HEK293 (cell line): ENCODE data around the gene PLCE1.

Experiments
- CTCF ChIA-PET: fragments of 350-600 bp; formaldehyde crosslinking; extraction: SDS; loops from one replicate; lab custom pipeline; 2021; ENCODE audit warnings: antibody characterized with exemption; lab: Yijun Ruan, JAX
- POLR2A ChIA-PET: fragments of 300-600 bp; formaldehyde crosslinking; extraction: SDS; loops from one replicate; lab custom pipeline; 2020; ENCODE audit warnings: antibody characterized with exemption, inconsistent platforms; lab: Yijun Ruan, JAX
- H3K27ac ChIP-seq: fragments of 200-500 bp; sonication (Bioruptor generic); 2 replicates; pipeline ENCODE4 v1.5.1; 2014; ENCODE audit warnings: low read depth, low read length, control low read depth, inconsistent platforms; ENCODE audit errors: extremely low read depth
- H3K36me3 ChIP-seq, 2 experiments: fragments of 200-500 bp in 1 of 2; sonication (Bioruptor generic) in 1 of 2; 1 replicate in 1 of 2; 2 replicates in 1 of 2; pipeline ENCODE4 v1.5.1; 2014 to 2017; ENCODE audit warnings: inconsistent platforms in 2 of 2, low read length in 2 of 2; ENCODE audit not compliant: control insufficient read depth in 2 of 2, insufficient read depth in 1 of 2
- H3K4me1 ChIP-seq: fragments of 200-500 bp; sonication (Bioruptor generic); 2 replicates; pipeline ENCODE4 v1.5.1; 2014; ENCODE audit warnings: mild to moderate bottlenecking, low read length, inconsistent platforms; ENCODE audit not compliant: control insufficient read depth, insufficient read depth
- H3K4me3 ChIP-seq: 2 replicates; pipeline ENCODE4 v1.5.1; 2011; ENCODE audit warnings: low read depth, mild to moderate bottlenecking, control low read depth, low read length, moderate library complexity
- H3K9me3 ChIP-seq: fragments of 200-500 bp; sonication (Bioruptor generic); 2 replicates; pipeline ENCODE4 v1.5.1; 2014; ENCODE audit warnings: low read depth, low read length, inconsistent platforms; ENCODE audit not compliant: control insufficient read depth, insufficient read depth
- HOXA7 ChIP-seq: sonication (generic); formaldehyde crosslinking; IDR thresholded peaks from 2 replicates; pipeline ENCODE4 v1.8.1; 2022; ENCODE audit warnings: missing genetic modification reagents, borderline replicate concordance
- HOXC10 ChIP-seq: sonication (generic); formaldehyde crosslinking; IDR thresholded peaks from 2 replicates; pipeline ENCODE4 v1.8.1; 2023; ENCODE audit warnings: mild to moderate bottlenecking, missing genetic modification reagents
- KLF17 ChIP-seq: fragments of 450-650 bp; formaldehyde crosslinking; IDR thresholded peaks from 2 replicates; pipeline ENCODE4 v1.5.1; 2016; ENCODE audit warnings: missing biosample characterization, missing genetic modification characterization
- PATZ1 ChIP-seq: fragments of 450-650 bp; formaldehyde crosslinking; IDR thresholded peaks from 2 replicates; pipeline ENCODE4 v1.5.1; 2016; ENCODE audit warnings: missing biosample characterization, missing genetic modification characterization
- SCRT1 ChIP-seq: fragments of 450-650 bp; formaldehyde crosslinking; IDR thresholded peaks from 2 replicates; pipeline ENCODE4 v1.5.1; 2016; ENCODE audit warnings: missing biosample characterization, missing genetic modification characterization, borderline replicate concordance
- TCF7L2 ChIP-seq: IDR thresholded peaks from 2 replicates; pipeline ENCODE4 v1.6.1; 2011; ENCODE audit warnings: low read depth, mild to moderate bottlenecking, inconsistent platforms, low read length, moderate library complexity, borderline replicate concordance
- ZBTB10 ChIP-seq: fragments of 450-650 bp; formaldehyde crosslinking; IDR thresholded peaks from 2 replicates; pipeline ENCODE4 v1.5.1; 2016; ENCODE audit warnings: missing biosample characterization, missing genetic modification characterization
- ZBTB17 ChIP-seq: fragments of 450-650 bp; formaldehyde crosslinking; IDR thresholded peaks from 2 replicates; pipeline ENCODE4 v1.5.1; 2016; ENCODE audit warnings: missing biosample characterization, missing genetic modification characterization
- ZNF112 ChIP-seq: fragments of 450-650 bp; formaldehyde crosslinking; IDR thresholded peaks from 2 replicates; pipeline ENCODE4 v1.5.0; 2017; ENCODE audit warnings: missing biosample characterization, missing genetic modification characterization
- ZNF114 ChIP-seq: fragments of 450-650 bp; formaldehyde crosslinking; IDR thresholded peaks from 2 replicates; pipeline ENCODE4 v1.5.0; 2017; ENCODE audit warnings: missing biosample characterization, missing genetic modification characterization
- ZNF132 ChIP-seq: fragments of 450-650 bp; formaldehyde crosslinking; IDR thresholded peaks from 2 replicates; pipeline ENCODE4 v1.5.1; 2017; ENCODE audit warnings: missing biosample characterization, missing genetic modification characterization, borderline replicate concordance
- ZNF140 ChIP-seq: fragments of 450-650 bp; formaldehyde crosslinking; IDR thresholded peaks from 2 replicates; pipeline ENCODE4 v1.5.1; 2016; ENCODE audit warnings: missing biosample characterization, missing genetic modification characterization
- ZNF184 ChIP-seq: fragments of 450-650 bp; IDR thresholded peaks from 2 replicates; pipeline ENCODE4 v1.5.1; 2018; ENCODE audit warnings: missing biosample characterization, mild to moderate bottlenecking, missing genetic modification characterization
- ZNF223 ChIP-seq: fragments of 450-650 bp; formaldehyde crosslinking; IDR thresholded peaks from 2 replicates; pipeline ENCODE4 v1.5.1; 2016; ENCODE audit warnings: missing biosample characterization, missing genetic modification characterization
- ZNF292 ChIP-seq: fragments of 450-650 bp; formaldehyde crosslinking; IDR thresholded peaks from 2 replicates; pipeline ENCODE4 v1.5.1; 2016; ENCODE audit warnings: low read depth, missing biosample characterization, missing genetic modification characterization, borderline replicate concordance
- ZNF302 ChIP-seq: fragments of 450-650 bp; formaldehyde crosslinking; IDR thresholded peaks from 2 replicates; pipeline ENCODE4 v1.5.1; 2016; ENCODE audit warnings: missing biosample characterization, missing genetic modification characterization, low read depth
- ZNF335 ChIP-seq: fragments of 450-650 bp; formaldehyde crosslinking; conservative IDR thresholded peaks from 2 replicates; pipeline ENCODE4 v1.5.1; 2016; ENCODE audit warnings: missing biosample characterization, missing genetic modification characterization
- ZNF341 ChIP-seq: fragments of 450-650 bp; formaldehyde crosslinking; IDR thresholded peaks from 2 replicates; pipeline ENCODE4; 2016; ENCODE audit warnings: low read depth, missing biosample characterization, missing genetic modification characterization
- ZNF350 ChIP-seq: fragments of 450-650 bp; formaldehyde crosslinking; IDR thresholded peaks from 2 replicates; pipeline ENCODE4 v1.5.0; 2017; ENCODE audit warnings: missing biosample characterization, mild to moderate bottlenecking, missing genetic modification characterization
- ZNF426 ChIP-seq: fragments of 450-650 bp; formaldehyde crosslinking; IDR thresholded peaks from 2 replicates; pipeline ENCODE4 v1.5.1; 2017; ENCODE audit warnings: missing biosample characterization, missing genetic modification characterization, mild to moderate bottlenecking, inconsistent platforms, moderate library complexity
- ZNF513 ChIP-seq: fragments of 450-650 bp; IDR thresholded peaks from 2 replicates; pipeline ENCODE4 v1.5.1; 2018; ENCODE audit warnings: missing biosample characterization, missing genetic modification characterization
- ZNF548 ChIP-seq: fragments of 450-650 bp; formaldehyde crosslinking; IDR thresholded peaks from 2 replicates; pipeline ENCODE4 v1.5.1; 2016; ENCODE audit warnings: missing biosample characterization, missing genetic modification characterization
- ZNF639 ChIP-seq: fragments of 450-650 bp; formaldehyde crosslinking; IDR thresholded peaks from 2 replicates; pipeline ENCODE4 v1.5.1; 2016; ENCODE audit warnings: missing biosample characterization, missing genetic modification characterization
- ZNF660 ChIP-seq: fragments of 450-650 bp; IDR thresholded peaks from 2 replicates; pipeline ENCODE4 v1.5.1; 2018; ENCODE audit warnings: missing biosample characterization, mild to moderate bottlenecking, missing genetic modification characterization
- ZNF677 ChIP-seq: fragments of 450-650 bp; IDR thresholded peaks from 2 replicates; pipeline ENCODE4 v1.5.0; 2018; ENCODE audit warnings: missing biosample characterization, mild to moderate bottlenecking, missing genetic modification characterization, moderate library complexity
- ZNF707 ChIP-seq: fragments of 450-650 bp; formaldehyde crosslinking; IDR thresholded peaks from 2 replicates; pipeline ENCODE4 v1.5.1; 2016; ENCODE audit warnings: missing biosample characterization, missing genetic modification characterization
- ZNF792 ChIP-seq: fragments of 450-650 bp; formaldehyde crosslinking; IDR thresholded peaks from 2 replicates; pipeline ENCODE4 v1.5.1; 2016; ENCODE audit warnings: missing biosample characterization, missing genetic modification characterization

PLCE1 gene

GRCh38 chr10:93954726-93955363, 38.9 kb upstream of the PLCE1 start:
- ChIA-PET CTCF (interaction anchor here (0.6 kb wide), 2 partner anchors 38 kb away, joined by 3 read pairs; no protein-coding TSS in a partner anchor), POLR2A (no interaction called here)
- H3K36me3 ChIP-seq = no peaks in the 10 kb centered on the region
- no peaks in the 10 kb centered on the region for H3K4me1 ChIP-seq
- TF ChIP-seq ZNF548 (tag by site-specific recombination) (no peak), ZNF350 (no peak), ZBTB10 (no peak), ZNF341 (no peak), ZNF426 (tag by site-specific recombination) (no peak), ZBTB17 (no peak), KLF17 (tag by site-specific recombination) (no peak), HOXA7 (no peak), ZNF184 (tag by site-specific recombination) (no peak), ZNF707 (tag by site-specific recombination) (no peak), SCRT1 (no peak), TCF7L2 (no peak), PATZ1 (tag by site-specific recombination) (no peak), ZNF677 (tag by site-specific recombination) (no peak)
- no peak overlapping the region for H3K4me3 ChIP-seq
- no peak overlapping the region for H3K27ac ChIP-seq
- no peaks in the 10 kb centered on the region for H3K9me3 ChIP-seq

- ChIA-PET POLR2A (no interaction called here), CTCF (interaction anchor here (1.1 kb wide), 1 partner anchor 11 kb away, joined by 4 read pairs; no protein-coding TSS in a partner anchor)
- Histone ChIP-seq H3K9me3 (no peaks in the 10 kb centered on the region), H3K4me1 (no peaks in the 10 kb centered on the region), H3K27ac (no peak overlapping the region), H3K4me3 (no peak overlapping the region), H3K36me3 (no peaks in the 10 kb centered on the region)
- TF ChIP-seq ZNF112 (tag by site-specific recombination) (no peak), ZNF292 (no peak), ZNF335 (tag by site-specific recombination) (no peak), ZNF140 (tag by site-specific recombination) (no peak), ZNF513 (tag by site-specific recombination) (no peak), ZNF223 (tag by site-specific recombination) (no peak), ZNF660 (tag by site-specific recombination) (no peak), ZNF114 (tag by site-specific recombination) (no peak), ZNF302 (tag by site-specific recombination) (no peak), ZNF132 (tag by site-specific recombination) (no peak), HOXC10 (CRISPR knock-in tag) (no peak), ZNF639 (tag by site-specific recombination) (no peak), ZNF792 (tag by site-specific recombination) (no peak)
Measured at GRCh38 chr10:93958834-93959233, 34.9 kb upstream of the PLCE1 start.
